OCI-M1 (cell line): ENCODE measurements around the gene UBE2L5.

Experiments
- DNase-seq: peaks from one replicate; lab custom pipeline; 2025; lab: John Stamatoyannopoulos, UW

The UBE2L5 gene

GRCh38 chr13:30422054-30422839, at the start of gene UBE2L5:
Gene UBE2L5, plus strand, starts transcription at chr13:30422493. Its CDS starts 5,498 bp downstream, at chr13:30427991.
- DNase-seq, result peak; percentile 66

DNA sequence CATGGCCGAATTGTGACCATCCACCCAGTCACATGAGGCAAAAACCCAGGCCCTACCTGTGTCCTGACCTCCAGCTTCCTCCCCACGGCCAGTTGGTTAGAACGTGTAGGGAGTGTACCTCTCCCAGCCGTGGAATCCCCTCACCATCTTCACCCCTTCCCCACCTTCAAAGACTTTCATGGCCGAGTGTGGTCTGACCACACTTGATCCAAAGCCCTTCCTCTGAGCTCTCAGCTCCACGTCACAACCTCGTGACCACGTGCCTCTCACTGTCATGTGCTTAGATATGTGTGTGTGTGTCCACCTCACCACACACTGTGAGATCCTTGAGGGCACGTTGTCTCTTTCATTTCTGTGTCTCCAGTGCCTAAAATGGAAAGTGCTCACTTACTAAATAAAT, 48.6 kb upstream of the UBE2L5 start:
- peak; percentile 25 for DNase-seq

- no peak for DNase-seq
These were observed 46.9 kb upstream of the UBE2L5 start for GRCh38 chr13:30375265-30375835.

GRCh38 chr13:30376426-30377311, 45.6 kb upstream of the UBE2L5 start:
- DNase-seq, result no peak

DNA sequence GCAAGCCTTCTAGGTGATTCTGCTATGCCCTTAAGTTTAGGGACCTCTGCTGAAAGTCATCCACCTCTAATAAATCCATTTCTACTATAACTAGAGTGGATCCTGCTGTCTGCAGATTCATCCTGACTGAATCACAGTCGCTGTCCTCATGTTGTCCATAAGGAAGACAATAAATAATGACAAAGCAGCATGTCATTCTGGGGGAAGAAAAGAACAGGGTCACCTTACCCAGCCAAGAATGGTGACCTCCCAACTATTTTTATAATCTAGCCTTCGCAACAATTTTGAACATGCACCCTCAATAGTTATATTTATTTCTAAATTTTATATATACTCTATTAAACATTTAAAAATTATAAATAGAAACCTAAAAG, 45.0 kb upstream of the UBE2L5 start:
- DNase-seq, result no peak

DNA sequence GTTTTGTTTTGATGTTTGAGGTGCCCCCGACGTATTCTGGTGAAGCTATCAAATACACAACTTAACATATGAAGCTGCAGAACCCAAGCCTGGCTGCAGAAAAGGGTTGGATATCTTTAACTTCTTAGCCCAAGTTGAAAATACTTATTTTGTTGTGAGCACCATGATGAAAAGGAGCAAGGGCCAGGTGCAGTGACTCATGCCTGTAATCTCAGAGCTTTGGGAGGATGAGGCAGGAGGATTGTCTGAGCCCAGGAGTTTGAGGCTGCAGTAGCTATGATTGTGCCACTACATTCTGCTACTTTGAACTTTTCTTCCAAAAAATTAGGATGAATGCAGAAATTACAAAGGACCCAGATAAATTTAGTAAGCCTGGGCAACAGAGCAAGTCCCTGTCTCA, 44.1 kb upstream of the UBE2L5 start:
- DNase-seq, result no peak

DNA sequence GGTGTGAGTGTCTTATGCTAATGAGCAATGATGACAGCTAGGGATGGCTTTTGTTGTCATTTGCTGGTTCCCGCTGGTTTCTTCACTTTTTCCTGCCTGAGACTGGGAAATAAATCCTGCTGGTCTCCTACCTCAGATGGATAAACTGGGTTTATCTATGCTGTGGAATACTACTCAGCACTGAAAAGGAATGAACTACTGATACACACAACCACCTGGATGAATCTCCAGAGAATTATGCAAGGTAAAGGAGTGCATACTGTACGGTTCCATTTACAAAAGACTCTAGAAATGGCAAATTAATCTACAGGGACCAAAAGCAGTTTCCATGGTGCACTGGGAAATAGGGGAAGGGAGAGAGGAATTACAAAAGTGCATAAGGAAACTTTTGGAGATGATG, 41.2 kb upstream of the UBE2L5 start:
- DNase-seq, result no peak

- DNase-seq, result no peak
These were observed 39.3 kb upstream of the UBE2L5 start for GRCh38 chr13:30382836-30383525.

DNA sequence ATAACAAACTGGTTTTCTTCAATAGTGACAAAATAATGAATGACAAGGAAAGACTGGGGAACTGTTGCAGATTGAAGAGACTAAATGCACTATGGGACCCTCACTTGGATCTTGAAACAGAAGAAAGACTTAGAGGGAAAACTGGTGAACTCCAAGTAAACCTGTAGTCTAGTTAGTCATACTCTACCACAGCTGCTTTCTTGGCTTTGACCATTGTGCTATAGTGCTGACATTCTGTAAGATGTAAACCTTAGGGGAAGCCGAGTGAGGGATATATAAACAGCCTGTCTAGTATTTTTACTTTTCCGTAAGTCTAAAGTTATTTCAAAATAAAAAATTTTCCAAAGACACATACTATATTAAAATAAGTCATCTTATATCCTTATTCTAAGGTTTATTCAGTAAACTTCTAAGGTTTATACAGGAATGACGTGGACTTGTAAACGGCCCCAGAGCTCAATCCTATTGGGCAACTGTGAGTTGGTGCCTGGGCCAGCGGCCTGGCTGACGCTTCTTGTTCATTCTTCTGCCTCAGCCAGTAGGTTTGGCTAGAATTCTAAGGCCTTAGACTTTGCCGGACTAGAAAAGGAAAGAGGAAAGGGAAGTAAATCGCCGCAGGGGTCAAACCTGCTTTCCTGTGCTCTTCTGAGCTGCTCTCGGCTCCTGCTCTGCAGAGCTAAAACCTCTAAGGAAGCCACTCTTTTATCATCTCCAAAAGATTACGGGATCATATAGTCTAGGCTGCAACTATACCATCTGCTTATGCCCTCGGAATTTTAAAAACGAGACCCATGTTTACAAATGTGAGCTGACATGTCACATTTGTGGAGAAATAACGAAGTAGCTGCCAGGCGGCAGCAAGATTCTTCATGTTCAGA, 33.6 kb upstream of the UBE2L5 start:
- DNase-seq, result no peak

- DNase-seq, result no peak
These were observed 30.2 kb upstream of the UBE2L5 start for GRCh38 chr13:30391956-30392680.

DNA sequence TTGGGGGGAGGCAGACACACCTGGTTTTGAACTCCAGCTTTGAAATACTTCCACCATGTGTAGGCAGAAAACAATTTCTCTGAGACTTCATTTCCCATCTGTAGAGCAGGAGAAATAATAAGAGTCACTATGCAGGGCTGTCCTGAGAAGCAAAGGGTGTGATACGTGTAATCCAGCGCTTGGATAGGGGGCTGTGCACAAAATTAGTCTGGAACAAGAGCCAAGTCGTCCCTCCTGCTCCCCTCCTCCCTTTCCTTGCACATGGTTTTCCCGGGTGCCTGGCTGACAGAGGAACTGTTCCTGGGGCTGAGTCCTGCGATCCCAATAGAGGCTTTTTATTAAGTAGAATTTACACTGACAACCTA, 29.6 kb upstream of the UBE2L5 start:
- no peak for DNase-seq

GRCh38 chr13:30394751-30395191, 27.5 kb upstream of the UBE2L5 start:
- peak; percentile 54 for DNase-seq

GRCh38 chr13:30395192-30396158, 26.8 kb upstream of the UBE2L5 start:
- DNase-seq, result peak; percentile 85

- DNase-seq, result no peak
These were observed 25.7 kb upstream of the UBE2L5 start for GRCh38 chr13:30396434-30397075.

DNA sequence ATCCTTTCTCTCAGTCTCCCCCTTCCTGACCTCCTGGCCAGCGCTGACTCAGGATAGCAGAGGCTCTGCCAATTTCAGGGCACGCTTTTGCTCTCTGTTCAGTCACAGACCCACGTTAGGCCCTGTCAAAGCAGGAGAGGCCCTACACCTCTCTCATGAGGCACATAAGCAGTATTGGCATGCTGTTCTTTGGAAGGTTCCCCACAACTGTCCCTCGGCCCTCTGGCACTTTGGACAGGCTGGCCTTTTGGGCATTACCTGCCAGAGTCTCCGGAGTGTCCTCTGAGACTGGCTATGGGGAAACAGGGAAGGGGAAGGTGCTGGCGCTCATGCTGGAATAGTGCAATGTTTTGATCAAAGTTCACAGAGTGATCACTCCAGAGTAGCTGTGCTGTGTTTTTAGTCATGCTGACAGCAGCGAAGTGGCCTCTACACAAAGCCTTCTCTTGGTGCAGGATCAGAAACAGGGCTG, 23.7 kb upstream of the UBE2L5 start:
- DNase-seq, result no peak

- no peak for DNase-seq
These were observed 21.9 kb upstream of the UBE2L5 start for GRCh38 chr13:30400376-30400775.

DNA sequence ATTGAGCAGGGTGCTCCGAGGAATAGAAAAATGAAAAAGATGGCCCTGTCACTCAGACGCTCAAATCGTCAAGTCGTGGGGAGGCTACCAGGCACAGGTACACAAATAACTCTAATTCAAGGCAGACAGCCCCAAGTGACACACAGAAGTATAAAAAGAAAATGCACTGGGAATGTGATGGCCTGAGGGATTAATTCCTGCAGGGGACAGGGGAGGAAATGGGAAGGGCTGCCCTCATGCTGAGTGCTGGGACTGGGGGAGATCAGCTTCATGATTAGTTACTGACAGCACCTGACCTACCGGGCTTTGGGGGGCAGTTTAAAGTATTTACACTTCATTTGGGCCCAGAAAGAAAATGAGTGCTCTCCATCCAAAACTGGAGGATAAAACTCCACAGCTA, 20.9 kb upstream of the UBE2L5 start:
- DNase-seq, result no peak

- no peak for DNase-seq
These were observed 18.8 kb upstream of the UBE2L5 start for GRCh38 chr13:30403456-30403855.

GRCh38 chr13:30404207-30404606, 18.1 kb upstream of the UBE2L5 start:
- no peak for DNase-seq
